Caco-2 (cell line): ENCODE results near the gene CREB5. TPM values are rescaled to one million over a fixed set of nuclear protein-coding genes. Genes with fewer than 3 reads are reported as not detected.

Experiments used
- BruUV-seq: library from RNA; stranded (reverse); fragments of 400-500 nt; replicated peaks from 2 replicates; lab custom pipeline; 2021; lab: Mats Ljungman, UMichigan
- CTCF ChIA-PET: fragments of 300-600 bp; sonication (Branson Sonifier 250); formaldehyde crosslinking; loops from one replicate; lab custom pipeline; 2022; ENCODE audit warnings: antibody characterized with exemption; lab: Charles Lee
- POLR2A ChIA-PET: fragments of 300-600 bp; sonication (Branson Sonifier 250); formaldehyde crosslinking; loops from one replicate; lab custom pipeline; 2022; ENCODE audit warnings: antibody characterized with exemption; lab: Charles Lee
- DNase-seq, 2 experiments: peaks; one replicate each; pipeline versions ENCODE4 v3.0.0 to v3.0.0-alpha.2; 2020 to 2022
- H3K27me3 ChIP-seq: replicated peaks from 2 replicates; pipeline ENCODE4 v1.6.0; 2011; ENCODE audit warnings: low read length; ENCODE audit not compliant: control insufficient read depth, insufficient read depth
- H3K36me3 ChIP-seq: 2 replicates; pipeline ENCODE4 v1.5.1; 2011; ENCODE audit warnings: low read length; ENCODE audit not compliant: control insufficient read depth, insufficient read depth
- H3K4me1 ChIP-seq: fragments of 250-450 bp; sonication (Bioruptor Pico); 2 replicates; pipeline ENCODE4 v1.5.1; 2020; ENCODE audit warnings: mild to moderate bottlenecking
- H3K4me3 ChIP-seq: 2 replicates; pipeline ENCODE4 v1.5.1; 2011; ENCODE audit warnings: low read depth, mild to moderate bottlenecking, control low read depth, low read length
- H3K9me3 ChIP-seq: fragments of 250-450 bp; sonication (Bioruptor Pico); 2 replicates; pipeline ENCODE4 v1.5.1; 2020; ENCODE audit warnings: mild to moderate bottlenecking, moderate library complexity
- H3K27ac Mint-ChIP-seq: one replicate; pipeline ENCODE4 v1.8.0; 2022; ENCODE audit warnings: mixed read lengths; ENCODE audit not compliant: unreplicated experiment
- H3K27me3 Mint-ChIP-seq: one replicate; pipeline ENCODE4 v1.8.0; 2022; ENCODE audit warnings: mixed read lengths; ENCODE audit not compliant: insufficient read depth, unreplicated experiment
- H3K36me3 Mint-ChIP-seq: one replicate; pipeline ENCODE4 v1.8.0; 2022; ENCODE audit warnings: mild to moderate bottlenecking, mixed read lengths; ENCODE audit not compliant: insufficient read depth, unreplicated experiment
- H3K4me1 Mint-ChIP-seq: one replicate; pipeline ENCODE4 v1.8.0; 2022; ENCODE audit warnings: low read depth, mixed read lengths; ENCODE audit not compliant: unreplicated experiment
- H3K4me3 Mint-ChIP-seq: one replicate; pipeline ENCODE4 v1.8.0; 2022; ENCODE audit warnings: mild to moderate bottlenecking, moderate library complexity, mixed read lengths; ENCODE audit not compliant: unreplicated experiment
- H3K9me3 Mint-ChIP-seq: one replicate; pipeline ENCODE4 v1.8.0; 2022; ENCODE audit warnings: mixed read lengths; ENCODE audit not compliant: unreplicated experiment
- intact Hi-C: fragments of 100-400 bp; cut with micrococcal nuclease; formaldehyde crosslinking; loops from one replicate; pipeline ENCODE4 v1.10.0; 2022; ENCODE audit not compliant: unreplicated experiment
- total RNA-seq: library from RNA; stranded (reverse); gene quantifications from 2 replicates; pipeline ENCODE4 v1.2.3, GENCODE V29; 2022
- TF ChIP-seq, protein P1 (sequence below), 2 experiments: fragments of 200-600 bp in 1 of 2; IDR thresholded peaks; 1 replicate in 1 of 2; 2 replicates in 1 of 2; pipeline versions ENCODE4 v1.5.1 to v1.8.0; 2011 to 2022; ENCODE audit warnings: antibody characterized with exemption in 1 of 2, control low read depth in 1 of 2, inconsistent platforms in 1 of 2, low read depth in 1 of 2, low read length in 1 of 2, mild to moderate bottlenecking in 1 of 2, moderate library complexity in 1 of 2; ENCODE audit not compliant: insufficient read depth in 1 of 2, severe bottlenecking in 1 of 2, unreplicated experiment in 1 of 2

Gene CREB5
- total RNA-seq, 1 experiment from 2014 or later, result 9.1 TPM

DNA sequence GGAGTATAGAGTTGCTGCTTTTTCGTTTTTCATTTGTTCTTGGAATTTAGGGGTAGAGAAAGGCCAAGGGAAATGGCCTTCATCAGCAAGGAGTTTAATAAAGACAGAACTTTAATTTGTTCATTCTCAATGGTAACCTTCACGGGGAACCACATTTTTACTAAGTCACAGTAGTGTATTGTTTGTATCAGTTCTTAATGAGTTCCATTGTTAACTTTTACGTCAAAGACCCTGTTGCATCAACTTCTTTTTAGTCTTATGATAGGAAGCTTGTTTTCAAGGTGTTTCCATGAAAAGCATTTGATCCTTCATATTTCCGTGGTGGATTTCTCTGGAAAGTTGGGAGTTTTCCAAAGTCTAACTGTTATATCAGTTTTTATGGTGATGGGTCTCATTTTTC, 169.9 kb downstream of the CREB5 start:
- Mint-ChIP-seq H3K9me3 (no peaks in the 10 kb centered on the region), H3K4me1 (peaks cover 7% of the 10 kb centered on the region), H3K27me3 (no peaks in the 10 kb centered on the region), H3K36me3 (no peaks in the 10 kb centered on the region), H3K4me3 (no peak overlapping the region), H3K27ac (no peak overlapping the region)
- no peak for DNase-seq
- POLR2A ChIA-PET, result no interaction called here
- no peaks in the 10 kb centered on the region for H3K27me3 ChIP-seq
- no peaks in the 10 kb centered on the region for H3K36me3 ChIP-seq
- intact Hi-C loops, result no loop called here
- no peak overlapping the region for H3K4me3 ChIP-seq
- TF ChIP-seq, protein P1, sequence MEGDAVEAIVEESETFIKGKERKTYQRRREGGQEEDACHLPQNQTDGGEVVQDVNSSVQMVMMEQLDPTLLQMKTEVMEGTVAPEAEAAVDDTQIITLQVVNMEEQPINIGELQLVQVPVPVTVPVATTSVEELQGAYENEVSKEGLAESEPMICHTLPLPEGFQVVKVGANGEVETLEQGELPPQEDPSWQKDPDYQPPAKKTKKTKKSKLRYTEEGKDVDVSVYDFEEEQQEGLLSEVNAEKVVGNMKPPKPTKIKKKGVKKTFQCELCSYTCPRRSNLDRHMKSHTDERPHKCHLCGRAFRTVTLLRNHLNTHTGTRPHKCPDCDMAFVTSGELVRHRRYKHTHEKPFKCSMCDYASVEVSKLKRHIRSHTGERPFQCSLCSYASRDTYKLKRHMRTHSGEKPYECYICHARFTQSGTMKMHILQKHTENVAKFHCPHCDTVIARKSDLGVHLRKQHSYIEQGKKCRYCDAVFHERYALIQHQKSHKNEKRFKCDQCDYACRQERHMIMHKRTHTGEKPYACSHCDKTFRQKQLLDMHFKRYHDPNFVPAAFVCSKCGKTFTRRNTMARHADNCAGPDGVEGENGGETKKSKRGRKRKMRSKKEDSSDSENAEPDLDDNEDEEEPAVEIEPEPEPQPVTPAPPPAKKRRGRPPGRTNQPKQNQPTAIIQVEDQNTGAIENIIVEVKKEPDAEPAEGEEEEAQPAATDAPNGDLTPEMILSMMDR (IDR thresholded peaks at IDR 0.05; ENCODE audit: insufficient read depth in 1 of 2, low read depth in 1 of 2, low read length in 1 of 2, severe bottlenecking in 1 of 2, unreplicated experiment in 1 of 2), result no peak
- 0 out of 2 replicates have a peak, but pooled peaks cover 11% of the 10 kb centered on the region for H3K4me1 ChIP-seq
- no TSS peak for BruUV-seq
- CTCF ChIA-PET, result no interaction called here
- no peaks in the 10 kb centered on the region for H3K9me3 ChIP-seq

DNA sequence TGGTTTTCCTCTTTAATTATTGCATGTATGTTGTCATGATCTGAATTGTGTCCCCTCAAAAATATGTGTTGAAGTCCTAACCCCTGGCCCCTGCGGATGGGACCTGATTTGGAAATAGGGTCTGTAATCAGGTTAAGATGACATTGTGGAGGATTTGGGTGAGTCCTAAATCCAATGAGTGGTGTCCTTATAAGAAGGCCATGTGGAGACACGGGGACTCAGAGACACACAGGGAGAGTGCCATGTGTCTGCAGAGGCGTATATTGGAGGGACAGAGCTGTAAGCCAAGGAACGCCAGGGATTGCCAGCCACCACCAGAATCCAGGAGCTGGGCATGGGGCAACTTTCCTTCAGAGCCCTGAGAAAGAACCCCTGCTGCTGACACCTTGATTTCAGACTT, 171.9 kb downstream of the CREB5 start:
- Mint-ChIP-seq H3K4me3 (no peak overlapping the region), H3K36me3 (peaks cover 4% of the 10 kb centered on the region), H3K9me3 (no peaks in the 10 kb centered on the region), H3K27ac (no peak overlapping the region), H3K27me3 (no peaks in the 10 kb centered on the region), H3K4me1 (peaks cover 6% of the 10 kb centered on the region)
- H3K9me3 ChIP-seq, result no peaks in the 10 kb centered on the region
- no peak for DNase-seq
- H3K27me3 ChIP-seq, result no peaks in the 10 kb centered on the region
- TF ChIP-seq, protein P1 (IDR thresholded peaks at IDR 0.05; ENCODE audit: insufficient read depth in 1 of 2, low read depth in 1 of 2, low read length in 1 of 2, severe bottlenecking in 1 of 2, unreplicated experiment in 1 of 2), result no peak
- no TSS peak for BruUV-seq
- H3K4me3 ChIP-seq, result no peak overlapping the region
- CTCF ChIA-PET, result no interaction called here
- intact Hi-C loops, result no loop called here
- 0 out of 2 replicates have a peak, but pooled peaks cover 11% of the 10 kb centered on the region for H3K4me1 ChIP-seq
- POLR2A ChIA-PET, result no interaction called here
- H3K36me3 ChIP-seq, result no peaks in the 10 kb centered on the region

GRCh38 chr7:28586736-28587135, 174.4 kb downstream of the CREB5 start:
- POLR2A ChIA-PET, result no interaction called here
- H3K4me3 ChIP-seq, result no peak overlapping the region

More at GRCh38 chr7:28586736-28587135, 174.4 kb downstream of the CREB5 start:
- no peak overlapping the region for H3K4me3 Mint-ChIP-seq
- no peak for DNase-seq
- no peak overlapping the region for H3K27ac Mint-ChIP-seq
- 0 out of 2 replicates have a peak, but pooled peaks cover 6% of the 10 kb centered on the region for H3K4me1 ChIP-seq
- intact Hi-C loops, result no loop called here
- no peaks in the 10 kb centered on the region for H3K4me1 Mint-ChIP-seq
- CTCF ChIA-PET, result no interaction called here
- TF ChIP-seq, protein P1 (IDR thresholded peaks at IDR 0.05; ENCODE audit: insufficient read depth in 1 of 2, low read depth in 1 of 2, low read length in 1 of 2, severe bottlenecking in 1 of 2, unreplicated experiment in 1 of 2), result no peak
- H3K9me3 ChIP-seq, result no peaks in the 10 kb centered on the region
- H3K36me3 Mint-ChIP-seq, result peaks cover 4% of the 10 kb centered on the region
- H3K27me3 Mint-ChIP-seq, result no peaks in the 10 kb centered on the region
- H3K36me3 ChIP-seq, result no peaks in the 10 kb centered on the region
- no peaks in the 10 kb centered on the region for H3K9me3 Mint-ChIP-seq
- H3K27me3 ChIP-seq, result no peaks in the 10 kb centered on the region
- no TSS peak for BruUV-seq
